GM21447 (cell line): ENCODE measurements around the gene CCDC187.
"Not testable (repeated sequence)": the region's sequence is repeated elsewhere in the genome, so short reads cannot be mapped to it uniquely, and the experiment has no call there.

Source experiments
- ATAC-seq: cut with Tn5 transposase; IDR thresholded peaks from one replicate; pipeline ENCODE4 v1.9.1; 2021; ENCODE audit not compliant: unreplicated experiment

CCDC187 gene

DNA sequence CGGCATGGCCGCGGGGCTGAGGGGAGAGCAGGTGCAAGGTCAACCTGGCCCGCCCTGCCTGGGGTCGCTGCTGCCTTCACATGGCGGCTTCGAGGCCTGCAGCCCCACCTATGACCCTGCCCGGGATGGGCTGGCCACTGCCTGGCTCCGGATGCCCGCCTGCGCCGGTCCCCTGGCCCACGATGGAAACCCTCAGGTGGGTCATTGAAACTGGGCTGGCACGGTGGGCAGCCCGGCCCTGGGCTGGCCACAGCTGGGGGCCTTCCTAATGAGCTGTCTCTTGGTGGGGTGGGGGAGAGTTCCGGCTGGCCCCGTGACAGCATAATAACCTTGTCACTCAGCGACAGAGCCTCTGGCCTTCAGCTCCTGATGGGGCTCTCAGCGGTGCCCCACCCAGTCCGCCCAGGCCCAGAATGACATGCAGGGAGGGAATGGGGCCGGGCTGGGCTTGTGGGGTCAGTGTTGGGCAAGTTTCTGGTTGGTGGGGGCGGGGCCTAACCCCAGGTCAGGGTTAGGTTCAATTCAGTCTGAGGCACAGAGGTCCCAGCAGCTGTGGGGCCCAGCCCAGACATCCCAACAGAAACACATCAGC lies at the start of gene CCDC187:
Gene CCDC187 (minus strand): TSS at position 270 of the 592 bp plus-strand sequence. CDS start 264 bp downstream, at position 6.
- ATAC-seq, result no peak

DNA sequence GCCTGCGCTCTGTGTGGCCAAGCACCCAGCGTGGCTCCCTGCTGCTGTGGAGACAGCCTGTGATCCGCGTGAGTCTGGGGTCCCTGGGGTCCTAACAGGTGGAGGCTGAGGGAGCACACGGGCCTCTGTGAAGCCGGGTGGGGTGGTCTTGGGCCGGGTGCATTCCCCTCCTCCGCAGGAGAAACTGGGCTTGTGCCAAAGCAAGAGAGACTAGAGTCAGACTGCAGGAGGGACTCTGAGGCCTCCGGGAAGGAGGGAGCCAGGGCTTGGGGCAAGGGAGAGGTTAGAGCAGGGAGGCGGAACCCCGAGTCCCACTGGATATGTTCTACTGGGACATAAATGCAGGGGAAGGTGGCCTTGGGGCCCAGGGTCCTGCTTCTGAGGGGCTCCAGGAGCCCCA lies 49.2 kb upstream of the CCDC187 start:
- no peak for ATAC-seq

DNA sequence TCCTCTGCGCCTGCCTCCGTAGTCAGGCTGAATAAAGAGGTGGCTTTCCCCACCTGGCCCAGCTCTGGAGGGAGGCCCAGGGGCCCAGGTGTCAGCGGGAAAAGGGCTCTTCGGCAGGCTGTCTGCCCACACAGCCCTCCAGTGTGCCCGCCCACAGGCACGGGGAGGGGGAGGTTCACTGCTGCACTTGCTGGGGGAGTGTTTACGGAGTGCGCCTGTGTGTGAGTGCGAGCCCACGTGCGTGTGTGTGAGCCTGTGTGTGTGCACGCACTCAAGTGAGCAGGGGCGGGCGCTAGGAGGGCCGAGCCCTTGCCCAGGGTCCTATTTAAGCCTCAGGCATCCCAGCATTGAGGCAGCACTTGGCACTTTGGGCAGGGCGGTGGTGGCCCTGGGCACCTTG lies 48.8 kb upstream of the CCDC187 start:
- no peak for ATAC-seq

DNA sequence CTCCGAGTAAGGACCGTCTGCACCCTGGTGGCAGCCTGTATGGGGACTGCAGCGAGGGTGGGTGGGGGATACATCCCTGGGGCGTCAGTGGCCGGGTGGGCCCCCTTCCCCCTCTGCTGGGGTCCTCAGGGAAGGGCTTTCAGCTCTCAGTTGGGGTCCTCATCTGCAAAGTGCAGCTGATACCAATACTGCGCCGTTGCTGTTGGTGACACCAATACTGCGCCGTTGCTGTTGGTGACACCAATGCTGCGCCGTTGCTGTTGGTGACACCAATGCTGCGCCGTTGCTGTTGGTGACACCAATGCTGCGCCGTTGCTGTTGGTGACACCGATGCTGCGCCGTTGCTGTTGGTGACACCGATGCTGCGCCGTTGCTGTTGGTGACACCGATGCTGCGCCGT lies 48.0 kb upstream of the CCDC187 start:
- ATAC-seq, result not testable (repeated sequence)

DNA sequence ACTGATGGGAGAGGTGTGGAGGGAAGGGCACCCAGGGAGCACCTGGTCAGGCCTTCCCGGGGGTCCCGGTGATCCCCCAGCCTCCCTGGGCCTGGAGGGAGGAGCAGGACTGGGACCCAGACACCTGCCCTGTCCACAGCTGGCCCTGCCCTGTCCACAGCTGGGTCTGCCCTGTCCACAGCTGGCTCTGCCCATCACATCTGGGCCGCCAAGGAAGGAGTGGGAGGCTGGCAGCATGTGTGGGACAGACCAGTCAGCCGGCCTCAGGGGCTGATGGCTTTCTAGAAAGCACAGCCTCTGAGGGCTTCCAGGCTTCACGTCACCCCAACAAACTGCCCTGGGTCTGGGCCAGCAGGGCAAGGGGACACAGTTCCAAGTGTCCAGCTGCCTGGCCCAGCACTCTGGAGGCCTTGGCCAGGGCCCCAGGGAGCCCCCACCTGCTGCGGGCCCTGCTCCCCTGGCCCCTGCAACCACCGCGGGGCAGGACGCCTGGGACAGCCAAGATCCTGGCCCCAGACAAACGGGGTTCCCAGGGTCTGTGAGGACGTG lies 47.4 kb upstream of the CCDC187 start:
- no peak for ATAC-seq

DNA sequence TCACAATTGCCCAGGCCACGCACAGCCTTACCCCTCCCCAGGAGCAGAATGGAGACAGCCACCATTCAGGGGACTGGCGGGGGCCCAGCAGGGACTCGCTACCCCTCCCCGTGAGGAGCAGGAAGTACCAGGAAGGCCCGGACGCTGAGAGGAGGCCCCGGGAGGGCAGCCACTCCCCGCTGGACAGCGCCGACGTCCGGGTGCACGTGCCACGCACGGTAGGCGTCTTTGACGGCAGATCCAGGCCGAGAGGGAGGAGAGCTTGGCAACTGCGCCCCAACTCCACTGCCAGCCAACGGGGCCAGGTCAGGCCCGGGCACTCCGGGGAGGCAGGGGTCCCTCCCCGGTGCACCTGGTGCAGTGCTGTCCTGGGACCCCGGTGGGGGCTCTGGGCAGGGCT lies 45.7 kb upstream of the CCDC187 start:
- ATAC-seq, result no peak

DNA sequence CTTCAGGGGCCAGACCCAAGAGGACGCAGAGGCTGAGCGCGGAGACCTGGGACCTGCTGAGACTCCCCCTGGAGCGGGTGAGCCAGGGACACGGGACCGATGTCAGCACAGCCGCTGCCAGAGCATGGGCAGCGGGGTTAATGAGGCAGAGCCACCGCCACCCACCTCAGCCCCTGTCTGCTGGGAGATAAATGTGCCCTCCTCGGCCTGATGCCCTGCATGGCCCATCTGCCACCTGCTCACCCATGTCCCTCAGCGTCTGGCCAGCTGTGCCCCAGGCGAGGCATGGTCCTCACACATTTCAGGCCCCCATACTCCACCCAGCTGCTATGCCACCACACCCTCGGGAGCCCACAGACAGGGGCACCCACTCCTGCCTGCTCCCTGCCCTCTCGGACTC lies 44.8 kb upstream of the CCDC187 start:
- no peak for ATAC-seq

DNA sequence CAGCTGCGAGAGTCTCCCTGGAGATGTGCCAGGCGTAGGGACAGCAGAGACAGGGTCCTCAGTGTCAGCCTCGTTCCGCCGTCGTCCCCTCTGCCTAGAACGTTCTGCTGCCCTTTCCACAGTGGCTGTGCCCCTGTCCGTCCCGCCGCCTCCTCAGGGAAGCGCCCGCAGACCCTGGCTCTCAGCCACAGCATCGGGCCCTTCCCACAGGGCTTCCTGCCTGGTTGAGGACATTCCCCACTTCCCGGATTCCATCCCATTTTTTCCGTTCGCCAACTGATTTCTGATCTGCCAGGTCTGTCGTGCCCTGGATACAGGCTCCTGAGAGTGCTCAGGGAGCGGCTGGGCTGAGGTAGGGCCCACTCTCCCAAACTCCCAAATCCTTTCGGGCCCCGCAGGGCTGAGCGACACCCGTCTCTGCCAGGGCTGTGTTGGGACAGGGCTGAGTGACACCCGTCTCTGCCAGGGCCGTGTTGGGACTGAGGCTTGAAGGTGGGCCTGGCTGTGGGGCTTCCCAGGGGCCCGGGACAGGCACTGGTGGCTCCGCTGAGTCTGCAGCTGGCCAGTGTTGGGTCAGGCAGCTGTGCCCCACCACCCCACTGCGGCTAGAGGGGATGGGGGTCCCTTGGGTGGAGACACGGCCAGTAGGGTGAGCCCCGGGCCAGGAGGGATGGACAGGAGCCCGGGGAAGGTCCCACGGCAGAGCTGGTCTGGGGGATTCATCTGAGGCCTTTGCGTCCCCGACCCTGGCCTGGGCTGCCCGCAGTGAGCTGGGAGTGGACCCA lies 43.8 kb upstream of the CCDC187 start:
- ATAC-seq, result no peak

DNA sequence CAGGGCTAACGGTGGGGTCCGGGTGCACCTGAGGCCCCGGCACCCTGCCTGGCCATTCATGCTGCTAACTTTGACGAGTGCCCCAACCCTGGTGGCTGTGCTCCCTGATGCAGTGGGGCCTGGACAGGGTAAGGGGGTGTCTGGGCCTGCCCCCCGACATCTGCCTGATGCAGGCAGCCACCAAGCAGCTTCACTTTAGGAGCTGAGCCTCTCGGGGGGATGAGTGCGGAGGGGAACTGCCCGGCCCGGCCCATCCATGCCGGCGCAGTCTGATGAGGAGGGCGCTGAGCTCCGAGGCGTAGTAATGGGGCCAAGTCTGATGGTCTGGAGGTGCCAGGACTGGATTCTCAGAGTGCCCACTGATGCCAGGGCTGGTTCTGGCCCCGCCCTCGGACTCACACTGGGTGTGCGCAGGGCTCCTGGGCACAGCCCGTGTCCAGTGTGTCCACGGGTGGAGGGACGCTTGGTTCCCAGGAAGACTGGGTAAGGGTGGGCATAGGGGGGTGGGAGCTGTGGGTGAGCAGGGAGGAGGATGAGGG lies 43.1 kb upstream of the CCDC187 start:
- no peak for ATAC-seq

DNA sequence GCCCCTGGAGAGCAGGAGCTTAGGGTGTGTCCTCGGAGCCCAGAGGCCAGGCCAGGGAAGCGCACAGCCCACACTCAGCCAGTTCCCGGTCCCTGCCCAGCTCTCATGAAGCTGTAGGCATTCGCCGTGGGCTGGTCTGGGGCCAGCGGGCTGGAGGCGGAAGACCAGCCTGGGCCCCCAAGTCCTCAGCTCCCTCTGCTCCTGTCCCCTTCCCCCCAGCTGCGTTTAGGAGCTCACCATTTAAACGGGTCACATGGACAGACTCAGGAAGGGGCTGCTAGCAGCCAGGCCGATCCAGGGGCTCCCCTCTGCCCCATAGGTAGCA lies 42.2 kb upstream of the CCDC187 start:
- no peak for ATAC-seq

DNA sequence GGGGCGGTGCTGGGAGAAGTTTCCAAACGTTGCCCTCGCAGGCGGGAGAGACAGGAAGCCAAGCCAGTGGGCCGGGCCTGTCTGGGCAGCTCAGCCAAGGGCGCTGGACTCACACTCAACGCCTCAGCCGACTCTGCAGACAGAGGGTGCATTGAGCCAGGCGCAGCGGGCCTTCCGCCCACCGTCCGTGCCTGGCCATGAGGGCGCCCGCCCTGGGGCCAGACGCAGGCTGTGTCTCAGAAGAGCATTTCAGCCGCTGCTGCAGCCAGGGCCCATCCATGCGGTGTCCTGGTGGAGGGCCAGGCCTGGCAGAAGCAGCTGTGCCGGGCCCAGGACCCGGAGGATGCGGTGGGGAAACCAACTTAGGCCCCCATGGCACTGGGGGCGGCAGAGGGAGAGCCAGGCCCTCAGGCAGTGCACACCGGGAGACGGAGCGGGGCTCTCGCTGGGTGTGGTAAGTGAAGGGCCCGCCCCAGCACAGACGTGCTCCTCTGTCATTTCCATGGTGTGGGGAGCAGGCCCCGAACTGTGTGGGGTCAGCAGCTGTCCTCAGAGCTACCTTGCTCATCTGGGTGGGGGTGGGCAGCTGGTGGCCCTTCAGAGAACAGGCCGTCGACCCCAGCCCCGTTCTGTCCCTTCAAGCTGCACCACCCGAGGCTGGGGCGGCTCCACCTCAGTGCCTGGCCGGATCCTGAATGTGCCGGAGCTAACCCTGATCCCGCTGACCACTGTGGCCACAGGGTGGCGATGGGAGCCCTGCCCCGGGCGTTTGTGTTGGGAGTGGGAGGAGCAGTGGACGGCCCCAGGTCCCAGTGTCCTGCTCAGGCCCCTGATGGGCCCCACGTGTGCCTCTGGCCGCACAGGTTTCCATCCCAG lies 41.6 kb upstream of the CCDC187 start:
- ATAC-seq, result no peak

DNA sequence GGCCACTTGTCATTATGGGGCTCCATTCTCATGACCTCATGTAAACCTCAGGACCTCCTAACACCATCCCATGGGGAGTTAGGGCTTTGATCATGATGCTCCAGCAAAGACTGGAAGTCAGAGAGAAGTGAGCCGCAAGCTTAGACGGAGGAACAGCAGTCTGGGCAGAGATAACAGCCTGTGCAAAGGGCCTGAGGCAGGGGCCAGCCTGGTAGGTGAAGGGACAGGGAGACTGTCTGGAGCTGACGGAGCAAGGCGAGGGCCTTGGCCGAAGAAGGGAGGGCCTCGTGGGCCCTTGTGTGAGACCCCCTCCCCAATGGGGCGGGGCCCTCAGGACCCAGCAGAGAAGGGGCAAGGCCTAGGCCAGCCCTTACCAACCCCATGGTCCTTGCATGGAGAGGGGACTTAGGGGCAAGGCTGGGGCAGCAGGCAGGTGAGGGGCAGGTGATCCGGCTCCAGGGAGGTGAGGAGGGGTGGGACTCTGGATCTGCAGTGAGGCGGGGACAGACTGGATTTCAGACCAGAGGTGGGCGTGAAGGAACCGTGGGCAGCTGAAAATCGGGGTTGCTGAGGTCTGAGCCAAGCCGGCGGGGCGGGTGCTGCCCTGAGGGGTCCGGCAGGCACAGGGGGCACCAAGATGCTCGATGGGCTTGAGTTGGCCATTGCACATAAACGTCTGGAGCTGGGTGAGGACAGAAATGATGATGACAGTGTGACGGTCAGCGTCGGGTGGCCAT lies 40.8 kb upstream of the CCDC187 start:
- no peak for ATAC-seq

DNA sequence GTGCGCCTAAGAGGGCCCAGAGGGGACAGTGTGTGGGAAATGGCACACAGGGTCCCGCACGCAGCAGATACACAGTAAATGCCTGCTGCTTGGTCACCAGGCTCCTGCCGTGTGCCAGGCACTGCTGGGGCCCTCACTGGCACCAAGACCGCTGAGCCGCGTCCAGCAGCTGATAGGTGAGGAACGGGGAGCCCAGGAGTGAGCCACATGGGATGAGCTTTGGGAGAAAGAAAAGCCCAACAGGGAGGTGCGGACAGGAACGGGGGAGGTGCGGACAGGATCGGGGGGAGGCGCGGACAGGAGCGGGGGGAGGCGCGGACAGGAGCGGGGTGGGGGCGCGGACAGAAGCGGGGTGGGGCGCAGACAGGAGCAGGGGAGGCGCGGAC lies 40.0 kb upstream of the CCDC187 start:
- no peak for ATAC-seq

DNA sequence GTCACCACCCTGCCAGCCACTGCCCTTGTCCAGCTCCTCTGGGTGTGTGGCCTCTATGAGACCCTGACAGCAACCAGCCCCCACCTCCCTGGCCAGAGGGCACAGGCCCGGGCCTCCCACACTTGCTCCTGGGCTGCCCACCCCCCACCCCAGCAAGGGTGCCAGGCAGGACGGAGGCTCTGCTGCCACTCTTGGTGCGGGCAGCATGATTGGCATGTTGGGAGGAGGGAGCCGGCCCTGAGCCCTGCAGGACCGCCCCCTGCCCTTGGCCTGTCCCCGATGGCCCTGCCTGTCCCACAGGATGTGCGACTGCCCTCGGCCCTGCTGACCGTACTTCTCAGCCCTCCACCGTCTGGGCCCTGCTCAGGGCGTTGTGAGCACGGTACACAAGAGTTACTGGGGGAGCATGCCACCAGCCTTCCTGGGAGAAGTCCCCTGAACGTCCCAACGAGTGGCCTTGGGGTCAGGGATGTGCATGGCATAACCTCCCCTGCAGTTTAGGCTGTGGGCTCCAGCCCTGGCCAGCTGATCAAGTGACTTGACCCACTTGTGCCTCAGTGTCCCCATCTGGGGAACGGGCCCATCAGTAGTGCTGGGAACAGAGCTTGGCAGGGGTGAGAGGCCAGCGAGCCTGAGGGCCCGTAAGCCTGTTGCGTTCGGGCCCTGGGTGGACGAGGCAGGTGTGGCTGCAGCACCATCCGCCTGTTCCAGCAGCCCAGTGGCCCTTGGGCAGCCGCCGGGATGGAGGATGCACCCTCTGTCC lies 39.4 kb upstream of the CCDC187 start:
- ATAC-seq, result no peak

DNA sequence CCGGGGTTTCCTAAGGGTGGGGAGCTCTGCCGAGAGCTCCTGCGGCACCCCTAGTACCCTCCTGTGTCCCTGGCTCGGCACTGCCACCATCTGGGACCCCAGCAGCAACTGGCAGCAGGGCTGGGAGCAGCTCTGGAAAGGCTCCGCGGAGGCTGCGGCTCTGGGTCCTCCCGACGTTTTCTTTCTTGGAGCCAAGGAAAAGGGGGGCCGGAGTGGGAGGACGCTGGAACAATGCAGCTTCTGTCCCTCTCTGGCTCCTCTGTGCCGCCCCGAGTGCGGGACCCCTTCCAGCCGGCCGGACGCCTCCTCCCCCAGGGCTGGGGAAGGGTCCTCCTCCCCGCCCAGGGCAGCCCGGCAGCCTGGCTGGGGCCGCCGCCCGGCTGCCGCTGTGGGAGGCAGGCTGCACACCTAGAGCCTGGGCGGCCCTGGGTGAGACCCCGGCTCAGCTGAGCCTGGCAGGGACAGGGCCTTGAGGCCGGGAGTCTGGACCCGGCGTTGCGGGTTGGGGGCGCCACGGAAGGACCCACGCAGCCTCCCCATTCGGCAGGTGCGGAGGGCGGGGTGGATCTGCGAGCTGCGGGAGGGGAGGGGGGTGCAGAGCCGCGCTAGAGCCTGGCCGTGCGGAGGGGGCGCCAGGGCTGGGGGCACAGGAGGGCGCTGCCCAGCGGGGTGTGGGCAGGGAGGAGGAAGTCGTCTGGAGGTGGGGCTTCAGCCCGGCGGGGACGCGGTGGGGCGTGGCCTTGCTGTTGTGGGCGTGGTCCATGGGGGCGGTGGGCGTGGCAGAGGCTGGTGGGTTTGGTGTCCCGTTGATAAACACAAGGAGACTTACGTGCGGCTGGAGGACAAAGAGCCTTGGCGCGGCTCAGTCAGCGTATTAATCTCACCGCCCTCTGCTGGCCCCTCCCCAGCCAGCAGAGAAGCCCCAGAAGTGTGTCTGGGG lies 38.6 kb upstream of the CCDC187 start:
- ATAC-seq, result no peak

DNA sequence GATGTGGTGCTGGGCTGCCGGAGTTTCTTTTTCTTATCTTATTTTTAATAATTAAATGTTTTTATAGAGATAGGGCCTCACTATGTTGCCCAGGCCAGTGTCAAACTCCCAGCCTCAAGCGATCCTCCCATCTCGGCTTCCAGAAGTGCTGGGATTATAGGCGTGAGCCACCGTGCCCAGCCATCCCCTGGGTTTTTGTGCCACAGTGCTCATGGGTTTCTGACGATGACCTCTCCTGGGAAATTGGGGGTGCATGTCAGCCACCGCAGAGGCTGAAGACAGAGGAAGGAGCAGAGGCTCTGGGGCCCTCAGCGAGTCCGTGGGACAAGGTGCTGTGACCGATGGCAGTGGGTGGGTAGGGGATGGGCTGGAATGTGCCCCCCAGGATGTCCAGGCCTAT lies 37.9 kb upstream of the CCDC187 start:
- ATAC-seq, result no peak

DNA sequence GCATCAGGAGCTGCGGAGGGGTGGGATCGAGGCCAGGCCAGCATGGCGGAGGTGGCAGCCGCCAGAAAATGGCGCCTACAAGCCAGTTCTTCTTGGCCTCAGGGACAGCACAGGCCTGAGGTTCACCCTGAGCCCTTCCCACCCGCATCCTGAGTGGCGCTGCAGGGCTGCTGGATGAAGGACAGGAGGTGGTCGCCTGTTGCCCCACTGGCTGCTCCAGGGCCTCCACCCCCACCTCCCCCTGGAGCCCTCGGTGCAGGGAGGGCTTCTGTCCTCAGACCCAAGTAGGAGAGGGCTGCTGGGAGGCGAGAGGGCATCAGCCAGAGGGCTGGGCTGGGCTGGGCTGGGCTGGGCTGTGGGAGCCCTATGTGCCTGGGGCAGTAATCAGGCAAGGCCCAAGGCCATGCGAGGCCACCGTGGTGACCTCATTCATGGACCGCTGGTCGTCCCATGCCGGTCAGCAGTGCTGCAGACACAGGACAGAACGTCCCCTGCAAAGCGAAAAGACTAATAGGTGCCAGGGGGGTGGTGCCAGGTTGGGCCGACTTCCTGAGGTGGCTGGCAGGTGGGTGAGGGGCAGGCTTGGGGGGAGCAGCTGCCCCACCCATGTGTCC lies 37.3 kb upstream of the CCDC187 start:
- ATAC-seq, result no peak

DNA sequence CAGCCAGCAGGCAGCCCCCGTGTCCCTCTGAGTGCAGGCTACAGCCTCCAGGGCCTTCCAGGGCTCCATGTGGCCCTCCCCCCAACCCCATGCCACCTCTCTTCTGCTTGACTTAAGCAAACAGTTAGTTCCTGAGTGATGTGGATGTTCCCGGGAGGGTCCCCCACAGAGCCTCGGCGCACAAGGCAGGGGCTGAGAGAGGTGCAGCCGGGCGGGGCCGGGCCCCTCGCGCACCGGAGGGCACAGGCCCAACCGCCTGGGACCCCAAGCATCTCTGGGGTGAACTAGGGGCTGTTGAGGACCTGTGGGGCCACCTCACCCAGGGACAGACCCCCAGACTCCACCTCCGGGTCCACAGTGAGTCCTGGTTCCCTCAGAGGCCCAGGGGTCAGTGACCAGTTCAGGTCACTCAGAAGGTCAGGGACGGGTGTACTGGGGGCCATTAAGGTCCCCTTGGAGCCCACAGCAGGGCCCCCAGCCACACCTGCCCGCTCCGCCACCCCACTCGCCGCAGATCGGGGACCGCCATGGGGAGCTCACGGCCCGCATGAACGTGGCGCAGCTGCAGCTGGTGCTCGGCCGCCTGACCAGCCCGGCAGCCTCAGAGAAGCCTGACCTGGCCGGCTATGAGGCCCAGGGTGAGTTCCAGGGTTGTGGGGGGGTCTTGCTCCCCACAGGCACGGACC lies 36.6 kb upstream of the CCDC187 start:
- ATAC-seq, result no peak
